ENCODE data around the gene THAP12. TPM values are rescaled to one million over a fixed set of nuclear protein-coding genes. Genes with fewer than 3 reads are reported as not detected.

The THAP12 gene
- total RNA-seq, 2 donors from 2014 or later, result 39.6 to 46.2 TPM

GRCh38 chr11:76336597-76336996 is 44.3 kb downstream of the THAP12 start:
- H3K27me3 ChIP-seq (ENCODE audit: control insufficient read depth, insufficient read depth, low read length, poor library complexity, severe bottlenecking), result no peaks in the 10 kb centered on the region
- Mint-ChIP-seq H3K27me3 (ENCODE audit: insufficient read depth) (peaks cover 8% of the 10 kb centered on the region), H3K4me3 (no peak overlapping the region), H3K36me3 (ENCODE audit: low read depth) (peaks cover 2% of the 10 kb centered on the region), H3K27ac (no peak overlapping the region), H3K4me1 (no peaks in the 10 kb centered on the region), H3K9me3 (peaks cover 42% of the 10 kb centered on the region)
- peaks cover 32% of the 10 kb centered on the region for H3K9me3 ChIP-seq (ENCODE audit: control insufficient read depth, low read length)
- TF ChIP-seq CTCF (conservative IDR thresholded peaks at IDR 0.05), result no peak
- H3K9ac ChIP-seq (ENCODE audit: extremely low read depth, low read length, poor library complexity, severe bottlenecking), result no peak overlapping the region
- no peaks in the 10 kb centered on the region for H3K36me3 ChIP-seq (ENCODE audit: control insufficient read depth, insufficient read depth, low read length)
- H3K4me1 ChIP-seq (ENCODE audit: control insufficient read depth, insufficient read depth, low read length), result no peaks in the 10 kb centered on the region
- H3K27ac ChIP-seq (ENCODE audit: low read depth, low read length), result no peak overlapping the region
- H3K4me3 ChIP-seq (ENCODE audit: low read length), result no peak overlapping the region
- DNase-seq, result no peak
- 80 to 94% methylated on average over 1 to 2 of the region's 2 CpGs for WGBS, 2 experiments (ENCODE audit: insufficient coverage in 1 of 2, insufficient read length in 1 of 2)

- Histone ChIP-seq H3K36me3 (ENCODE audit: control insufficient read depth, insufficient read depth, low read length) (no peaks in the 10 kb centered on the region), H3K9ac (ENCODE audit: extremely low read depth, low read length, poor library complexity, severe bottlenecking) (no peak overlapping the region), H3K4me3 (ENCODE audit: low read length) (no peak overlapping the region), H3K27me3 (ENCODE audit: control insufficient read depth, insufficient read depth, low read length, poor library complexity, severe bottlenecking) (no peaks in the 10 kb centered on the region), H3K27ac (ENCODE audit: low read depth, low read length) (no peak overlapping the region), H3K9me3 (ENCODE audit: control insufficient read depth, low read length) (peaks cover 32% of the 10 kb centered on the region), H3K4me1 (ENCODE audit: control insufficient read depth, insufficient read depth, low read length) (no peaks in the 10 kb centered on the region)
- no peaks in the 10 kb centered on the region for H3K4me1 Mint-ChIP-seq
- H3K36me3 Mint-ChIP-seq (ENCODE audit: low read depth), result peaks cover 2% of the 10 kb centered on the region
- DNase-seq, result no peak
- peaks cover 9% of the 10 kb centered on the region for H3K27me3 Mint-ChIP-seq (ENCODE audit: insufficient read depth)
- no peak for TF ChIP-seq CTCF (conservative IDR thresholded peaks at IDR 0.05)
- no peak overlapping the region for H3K4me3 Mint-ChIP-seq
- H3K9me3 Mint-ChIP-seq, result peaks cover 43% of the 10 kb centered on the region
- no peak overlapping the region for H3K27ac Mint-ChIP-seq
Measured at GRCh38 chr11:76335842-76336241, 45.1 kb downstream of the THAP12 start.

GRCh38 chr11:76334826-76335389 is 46.0 kb downstream of the THAP12 start:
- H3K9me3 Mint-ChIP-seq, result peaks cover 43% of the 10 kb centered on the region
- no peak overlapping the region for H3K27ac Mint-ChIP-seq
- H3K9me3 ChIP-seq (ENCODE audit: control insufficient read depth, low read length), result peaks cover 32% of the 10 kb centered on the region
- H3K4me3 Mint-ChIP-seq, result no peak overlapping the region
- 95 to 96% methylated on average over 5 of the region's 5 CpGs for WGBS, 2 experiments (ENCODE audit: insufficient coverage in 1 of 2, insufficient read length in 1 of 2)
- H3K36me3 ChIP-seq (ENCODE audit: control insufficient read depth, insufficient read depth, low read length), result no peaks in the 10 kb centered on the region
- peaks cover 2% of the 10 kb centered on the region for H3K36me3 Mint-ChIP-seq (ENCODE audit: low read depth)
- H3K4me3 ChIP-seq (ENCODE audit: low read length), result no peak overlapping the region
- no peak for TF ChIP-seq CTCF (conservative IDR thresholded peaks at IDR 0.05)
- DNase-seq, result no peak
- no peak overlapping the region for H3K9ac ChIP-seq (ENCODE audit: extremely low read depth, low read length, poor library complexity, severe bottlenecking)
- H3K4me1 ChIP-seq (ENCODE audit: control insufficient read depth, insufficient read depth, low read length), result no peaks in the 10 kb centered on the region
- H3K4me1 Mint-ChIP-seq, result no peaks in the 10 kb centered on the region
- no peak overlapping the region for H3K27ac ChIP-seq (ENCODE audit: low read depth, low read length)
- peaks cover 12% of the 10 kb centered on the region for H3K27me3 Mint-ChIP-seq (ENCODE audit: insufficient read depth)
- no peaks in the 10 kb centered on the region for H3K27me3 ChIP-seq (ENCODE audit: control insufficient read depth, insufficient read depth, low read length, poor library complexity, severe bottlenecking)

All from endodermal cell (in vitro differentiated cells).